HUES64 (cell line): ENCODE measurements around the gene PLXNC1.

Experiments
- H3K27ac ChIP-seq: 2 replicates; pipeline ENCODE4 v1.7.0; 2013; ENCODE audit warnings: low read depth, low read length, inconsistent platforms
- H3K27me3 ChIP-seq: 2 replicates; pipeline ENCODE4 v1.6.1; 2013; ENCODE audit warnings: mild to moderate bottlenecking, low read length; ENCODE audit not compliant: insufficient read depth
- H3K36me3 ChIP-seq: 2 replicates; pipeline ENCODE4 v1.6.1; 2013; ENCODE audit warnings: mild to moderate bottlenecking, low read length; ENCODE audit not compliant: insufficient read depth
- H3K4me1 ChIP-seq: 2 replicates; pipeline ENCODE4 v1.6.1; 2013; ENCODE audit warnings: mild to moderate bottlenecking, low read length, moderate library complexity; ENCODE audit not compliant: insufficient read depth
- H3K4me3 ChIP-seq: 2 replicates; pipeline ENCODE4 v1.5.1; 2013; ENCODE audit warnings: mild to moderate bottlenecking, low read length, moderate library complexity
- H3K9ac ChIP-seq: 2 replicates; pipeline ENCODE4 v1.6.1; 2013; ENCODE audit warnings: mild to moderate bottlenecking, low read depth, low read length
- H3K9me3 ChIP-seq: 2 replicates; pipeline ENCODE4 v1.6.1; 2013; ENCODE audit warnings: low read depth, low read length; ENCODE audit not compliant: insufficient read depth
- WGBS: fragments of 150-250, 120-280 bp; methylation state at CpG from one replicate; pipeline ENCODE4 v1.1.7; 2013; ENCODE audit warnings: missing lambda C conversion rate; 5-methylcytosine and 5-hydroxymethylcytosine counted together

PLXNC1 gene

GRCh38 chr12:94172031-94172430, 23.7 kb downstream of the PLXNC1 start:
- Histone ChIP-seq H3K4me1 (peaks cover 20% of the 10 kb centered on the region), H3K9ac (no peak overlapping the region), H3K36me3 (no peaks in the 10 kb centered on the region), H3K9me3 (no peaks in the 10 kb centered on the region), H3K27ac (no peak overlapping the region), H3K4me3 (no peak overlapping the region), H3K27me3 (peaks cover 96% of the 10 kb centered on the region)
- WGBS, result 83% methylated on average over 5 of the region's 5 CpGs

- no peaks in the 10 kb centered on the region for H3K9me3 ChIP-seq
- WGBS, result 94% methylated on average over 9 of the region's 9 CpGs
- peaks cover 20% of the 10 kb centered on the region for H3K4me1 ChIP-seq
- H3K27ac ChIP-seq, result no peak overlapping the region
- H3K36me3 ChIP-seq, result no peaks in the 10 kb centered on the region
- no peak overlapping the region for H3K9ac ChIP-seq
- H3K27me3 ChIP-seq, result peaks cover 94% of the 10 kb centered on the region
- H3K4me3 ChIP-seq, result no peak overlapping the region
These were observed 24.6 kb downstream of the PLXNC1 start for GRCh38 chr12:94172973-94173372.

GRCh38 chr12:94173660-94174265, 25.4 kb downstream of the PLXNC1 start:
- H3K9me3 ChIP-seq, result no peaks in the 10 kb centered on the region
- H3K36me3 ChIP-seq, result no peaks in the 10 kb centered on the region
- H3K27ac ChIP-seq, result no peak overlapping the region
- whole genome bisulfite sequencing, result 90% methylated on average over 7 of the region's 7 CpGs
- H3K4me3 ChIP-seq, result no peak overlapping the region
- peaks cover 92% of the 10 kb centered on the region for H3K27me3 ChIP-seq
- H3K4me1 ChIP-seq, result peaks cover 16% of the 10 kb centered on the region
- no peak overlapping the region for H3K9ac ChIP-seq

GRCh38 chr12:94174576-94174975, 26.2 kb downstream of the PLXNC1 start:
- Histone ChIP-seq H3K36me3 (no peaks in the 10 kb centered on the region), H3K27me3 (peaks cover 84% of the 10 kb centered on the region), H3K4me3 (no peak overlapping the region), H3K9ac (no peak overlapping the region), H3K4me1 (peaks cover 16% of the 10 kb centered on the region), H3K9me3 (no peaks in the 10 kb centered on the region), H3K27ac (no peak overlapping the region)
- WGBS, result 78% methylated on average over 1 of the region's 1 CpG

GRCh38 chr12:94175763-94176668, 27.6 kb downstream of the PLXNC1 start:
- H3K27ac ChIP-seq, result no peak overlapping the region
- H3K9ac ChIP-seq, result no peak overlapping the region

GRCh38 chr12:94178054-94178453, 29.7 kb downstream of the PLXNC1 start:
- no peak overlapping the region for H3K27ac ChIP-seq
- no peaks in the 10 kb centered on the region for H3K36me3 ChIP-seq
- no peak overlapping the region for H3K4me3 ChIP-seq
- H3K9me3 ChIP-seq, result no peaks in the 10 kb centered on the region
- no peaks in the 10 kb centered on the region for H3K4me1 ChIP-seq
- H3K27me3 ChIP-seq, result peaks cover 50% of the 10 kb centered on the region
- H3K9ac ChIP-seq, result no peak overlapping the region

More at GRCh38 chr12:94175763-94176668, 27.6 kb downstream of the PLXNC1 start:
- Histone ChIP-seq H3K4me1 (peaks cover 9% of the 10 kb centered on the region), H3K27me3 (peaks cover 70% of the 10 kb centered on the region), H3K9me3 (no peaks in the 10 kb centered on the region), H3K4me3 (no peak overlapping the region), H3K36me3 (no peaks in the 10 kb centered on the region)
- 84% methylated on average over 10 of the region's 10 CpGs for WGBS

GRCh38 chr12:94178882-94179281, 30.5 kb downstream of the PLXNC1 start:
- H3K4me3 ChIP-seq, result no peak overlapping the region
- no peak overlapping the region for H3K27ac ChIP-seq
- no peak overlapping the region for H3K9ac ChIP-seq
- no peaks in the 10 kb centered on the region for H3K36me3 ChIP-seq
- no peaks in the 10 kb centered on the region for H3K4me1 ChIP-seq
- no peaks in the 10 kb centered on the region for H3K9me3 ChIP-seq
- WGBS, result 94% methylated on average over 3 of the region's 3 CpGs
- H3K27me3 ChIP-seq, result peaks cover 45% of the 10 kb centered on the region

GRCh38 chr12:94179723-94180122, 31.3 kb downstream of the PLXNC1 start:
- WGBS, result 68% methylated on average over 2 of the region's 3 CpGs
- H3K4me1 ChIP-seq, result no peaks in the 10 kb centered on the region

GRCh38 chr12:94180558-94181296, 32.4 kb downstream of the PLXNC1 start:
- H3K27me3 ChIP-seq, result peaks cover 29% of the 10 kb centered on the region
- WGBS, result 96% methylated on average over 6 of the region's 6 CpGs
- no peaks in the 10 kb centered on the region for H3K4me1 ChIP-seq
- no peaks in the 10 kb centered on the region for H3K36me3 ChIP-seq
- H3K9ac ChIP-seq, result no peak overlapping the region
- no peaks in the 10 kb centered on the region for H3K9me3 ChIP-seq
- H3K27ac ChIP-seq, result no peak overlapping the region
- H3K4me3 ChIP-seq, result no peak overlapping the region

More at GRCh38 chr12:94179723-94180122, 31.3 kb downstream of the PLXNC1 start:
- peaks cover 37% of the 10 kb centered on the region for H3K27me3 ChIP-seq
- no peak overlapping the region for H3K27ac ChIP-seq
- H3K9me3 ChIP-seq, result no peaks in the 10 kb centered on the region
- H3K4me3 ChIP-seq, result no peak overlapping the region
- H3K9ac ChIP-seq, result no peak overlapping the region
- H3K36me3 ChIP-seq, result no peaks in the 10 kb centered on the region

GRCh38 chr12:94182986-94183707, 34.8 kb downstream of the PLXNC1 start:
- Histone ChIP-seq H3K36me3 (no peaks in the 10 kb centered on the region), H3K4me3 (no peak overlapping the region), H3K4me1 (peaks cover 9% of the 10 kb centered on the region), H3K9ac (no peak overlapping the region), H3K27me3 (peaks cover 26% of the 10 kb centered on the region), H3K27ac (no peak overlapping the region; the same call in 1 of the 2 replicates), H3K9me3 (no peaks in the 10 kb centered on the region)
- WGBS, result 67% methylated on average over 4 of the region's 5 CpGs
